Stimulated activated CD8-positive, alpha-beta memory T cell treated with anti-CD3 and anti-CD28 coated beads, Interleukin-2, amount 100 ng/mL, for 48 hours (primary cell): ENCODE measurements around the gene AK4.

Experiments
- DNase-seq, 2 donors: peaks; one replicate each; pipeline ENCODE4 v3.0.0-alpha.2; 2020; ENCODE audit warnings: low read depth in 2 of 2

Gene AK4

GRCh38 chr1:65250826-65251225 is 102.8 kb downstream of the AK4 start:
- DNase-seq = no peak

- no peak for DNase-seq
These were observed 105.9 kb downstream of the AK4 start for GRCh38 chr1:65253800-65254319.

GRCh38 chr1:65254320-65255034 is 106.5 kb downstream of the AK4 start:
- DNase-seq = peak; percentile 75 to 81

GRCh38 chr1:65255035-65255655 is 107.1 kb downstream of the AK4 start:
- no peak for DNase-seq

- DNase-seq = no peak
These were observed 107.7 kb downstream of the AK4 start for GRCh38 chr1:65255656-65256050.

- DNase-seq = no peak
These were observed 109.1 kb downstream of the AK4 start for GRCh38 chr1:65256860-65257708.

GRCh38 chr1:65258106-65258505 is 110.1 kb downstream of the AK4 start:
- no peak for DNase-seq

GRCh38 chr1:65259816-65260215 is 111.8 kb downstream of the AK4 start:
- DNase-seq = no peak

GRCh38 chr1:65260851-65261473 is 113.0 kb downstream of the AK4 start:
- DNase-seq = no peak

- DNase-seq = no peak
These were observed 115.3 kb downstream of the AK4 start for GRCh38 chr1:65263286-65263685.

GRCh38 chr1:65264197-65264929 is 116.4 kb downstream of the AK4 start:
- DNase-seq = no peak

GRCh38 chr1:65265296-65265650 is 117.3 kb downstream of the AK4 start:
- no peak for DNase-seq

- no peak for DNase-seq
These were observed 117.8 kb downstream of the AK4 start for GRCh38 chr1:65265651-65266351.

- DNase-seq = no peak
These were observed 118.5 kb downstream of the AK4 start for GRCh38 chr1:65266476-65266875.

GRCh38 chr1:65267271-65267670 is 119.3 kb downstream of the AK4 start:
- DNase-seq = no peak

- no peak for DNase-seq
These were observed 119.7 kb downstream of the AK4 start for GRCh38 chr1:65267683-65268082.

GRCh38 chr1:65269612-65270011 is 121.6 kb downstream of the AK4 start:
- no peak for DNase-seq

GRCh38 chr1:65276197-65276939 is 128.4 kb downstream of the AK4 start:
- no peak for DNase-seq

GRCh38 chr1:65277605-65278347 is 129.8 kb downstream of the AK4 start:
- DNase-seq = no peak
